GM18511 (cell line): Measurements from ENCODE around the gene RBCK1.
A peak's percentile ranks its signal among the peaks of the same experiment; 100 is the strongest.

Experiments
- ATAC-seq: cut with Tn5 transposase; IDR thresholded peaks from one replicate; pipeline ENCODE4 v1.9.1; 2021; ENCODE audit warnings: mild to moderate bottlenecking, moderate library complexity; ENCODE audit not compliant: unreplicated experiment

Gene RBCK1

DNA sequence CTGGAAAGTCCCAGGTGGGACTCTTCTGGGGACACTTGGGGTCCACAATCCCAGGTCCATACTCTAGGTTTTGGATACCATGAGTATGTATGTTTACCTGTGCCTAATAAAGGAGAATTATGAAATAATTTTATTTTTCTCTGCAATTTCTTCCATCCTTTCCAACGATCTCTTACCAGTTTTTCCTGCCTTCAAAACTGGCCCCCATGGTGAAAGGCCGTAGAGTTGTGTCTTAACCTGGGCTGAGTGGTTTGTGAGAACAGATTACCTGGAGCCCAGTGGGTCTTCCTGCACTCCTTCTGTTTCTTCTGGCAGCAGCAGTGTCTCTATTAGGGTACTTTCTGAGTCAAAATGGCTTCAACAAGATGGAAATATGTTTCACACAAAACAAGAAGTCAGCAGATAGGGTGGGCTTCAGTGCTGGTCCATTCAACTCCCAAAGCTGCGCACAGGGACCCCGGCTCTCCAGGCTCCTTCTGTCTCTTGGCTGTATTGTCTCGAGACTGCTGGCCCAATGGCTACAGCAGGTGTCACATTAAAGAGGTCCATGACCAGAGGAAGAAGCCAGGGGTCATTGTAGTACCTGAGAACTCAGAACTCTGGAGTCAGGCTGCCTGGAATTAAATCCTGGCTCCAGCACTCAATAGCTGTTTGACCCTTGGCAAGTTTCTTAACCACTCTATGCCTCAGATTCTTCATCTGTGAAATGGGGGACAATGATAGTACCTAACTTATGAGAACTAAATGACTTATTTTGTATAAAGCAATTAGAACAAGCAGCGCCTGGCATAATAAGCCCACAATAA is 10.5 kb upstream of the RBCK1 start:
- no peak for ATAC-seq

DNA sequence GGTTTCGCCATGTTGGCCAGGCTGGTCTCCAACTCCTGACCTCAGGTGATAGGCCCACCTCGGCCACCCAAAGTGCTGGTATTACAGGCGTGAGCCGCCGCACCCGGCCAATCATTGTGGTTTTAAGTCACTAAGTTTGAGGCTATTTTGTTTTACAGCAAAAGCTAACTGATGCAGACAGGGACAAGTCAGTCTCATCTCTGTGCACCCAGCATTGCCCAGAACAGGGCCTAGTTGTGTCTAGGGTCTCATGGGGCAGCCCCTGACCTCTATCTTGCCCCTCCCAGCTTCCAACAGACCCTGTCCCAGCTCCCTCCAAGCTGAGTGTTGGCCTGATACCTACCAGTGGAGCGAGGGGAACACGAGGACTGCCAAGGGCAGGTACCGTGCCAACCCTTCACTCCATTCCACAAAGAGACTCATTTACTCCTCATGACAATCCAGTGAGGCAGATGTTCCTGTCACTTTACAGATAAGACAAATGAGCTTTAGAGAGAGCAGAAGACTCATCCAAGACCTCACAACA is 8.9 kb upstream of the RBCK1 start:
- ATAC-seq: no peak

DNA sequence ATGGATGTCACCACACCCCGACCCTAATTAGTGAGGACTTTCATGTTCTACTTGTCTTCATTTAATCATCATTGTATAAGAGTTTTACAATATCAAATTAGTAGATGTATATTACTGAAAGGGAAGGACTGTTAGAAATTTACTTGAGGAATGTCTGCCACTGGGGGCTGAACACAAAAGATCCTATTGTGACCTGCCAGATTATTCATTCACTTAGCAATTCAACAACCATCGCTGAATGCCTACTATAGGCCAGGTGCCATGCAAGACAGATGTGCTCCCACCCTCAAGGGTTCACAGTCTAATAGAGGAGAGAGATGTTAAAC is 8.0 kb upstream of the RBCK1 start:
- no peak for ATAC-seq

DNA sequence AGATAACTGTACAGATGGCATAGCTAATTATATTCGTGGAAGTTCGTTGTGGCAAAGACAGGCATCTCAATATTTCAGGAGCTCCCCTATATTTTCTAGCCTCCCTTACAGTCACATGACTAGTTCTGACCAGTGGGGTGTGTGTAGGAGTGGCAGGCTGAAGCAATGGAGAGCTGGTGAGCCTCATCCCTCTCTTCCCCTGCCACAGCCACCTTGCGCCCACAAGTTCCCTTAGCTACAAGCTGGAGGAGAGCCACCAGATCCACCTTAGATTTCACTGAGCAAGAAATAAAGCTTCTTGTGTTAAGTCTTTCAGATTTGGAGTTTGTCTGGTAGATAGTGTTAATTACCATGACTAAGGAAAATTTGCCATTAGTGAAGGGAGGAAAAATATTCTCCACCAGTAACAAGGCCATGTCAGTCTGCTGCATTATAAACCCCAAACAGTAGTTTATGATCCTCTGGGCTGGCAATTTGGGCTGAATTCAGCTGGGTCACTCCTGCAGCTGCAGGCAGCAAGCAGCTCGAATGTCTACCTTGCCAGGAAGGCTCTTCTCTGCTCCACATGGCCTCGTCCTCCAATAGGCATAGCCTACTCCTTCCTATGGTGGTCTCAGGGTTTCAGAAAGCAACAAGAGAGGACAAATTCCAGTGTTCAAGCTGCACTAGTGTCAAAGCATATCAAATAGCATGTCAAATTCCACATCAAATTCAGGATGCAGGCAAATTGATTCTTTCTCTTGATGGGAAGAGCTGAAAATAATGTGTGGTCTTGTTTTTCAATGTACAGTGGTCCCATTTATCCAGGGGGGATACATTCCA is 7.4 kb upstream of the RBCK1 start:
- no peak for ATAC-seq

DNA sequence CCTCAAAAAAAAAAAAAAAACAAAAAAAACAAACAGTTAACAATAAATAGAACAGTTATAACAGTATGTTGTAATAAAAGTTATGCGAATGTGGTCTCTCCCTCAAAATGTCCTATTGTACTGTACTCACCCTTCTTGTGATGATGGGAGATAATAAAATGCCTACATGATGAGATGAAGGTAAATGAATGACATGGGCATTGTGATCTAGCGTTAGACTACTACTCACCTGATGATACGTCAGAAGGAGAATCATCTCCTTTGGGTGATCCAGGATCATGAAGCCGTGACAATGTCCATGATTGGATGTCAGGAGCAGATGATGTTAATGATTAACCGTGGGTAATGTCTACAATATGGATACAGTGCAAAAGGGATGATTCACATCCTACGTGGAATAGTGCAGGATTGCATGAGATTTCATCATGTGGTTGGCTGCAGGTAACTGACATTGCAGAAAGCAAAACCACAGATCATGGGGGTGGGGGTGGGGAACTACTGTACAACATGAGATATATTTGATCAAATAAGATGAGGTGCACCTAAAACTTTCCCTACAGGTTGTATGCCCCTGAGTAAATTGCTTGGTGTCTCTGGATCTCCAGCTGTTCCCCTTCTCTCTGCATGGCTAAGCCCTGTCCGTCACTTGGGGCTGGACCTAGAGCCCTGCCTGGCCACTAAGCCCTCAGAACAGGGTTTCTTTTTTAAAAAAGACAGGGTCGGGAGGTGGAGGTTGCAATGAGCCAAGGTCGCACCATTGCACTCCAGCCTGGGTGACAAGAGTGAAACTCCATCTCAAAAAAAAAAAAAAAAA is 6.2 kb upstream of the RBCK1 start:
- no peak for ATAC-seq

DNA sequence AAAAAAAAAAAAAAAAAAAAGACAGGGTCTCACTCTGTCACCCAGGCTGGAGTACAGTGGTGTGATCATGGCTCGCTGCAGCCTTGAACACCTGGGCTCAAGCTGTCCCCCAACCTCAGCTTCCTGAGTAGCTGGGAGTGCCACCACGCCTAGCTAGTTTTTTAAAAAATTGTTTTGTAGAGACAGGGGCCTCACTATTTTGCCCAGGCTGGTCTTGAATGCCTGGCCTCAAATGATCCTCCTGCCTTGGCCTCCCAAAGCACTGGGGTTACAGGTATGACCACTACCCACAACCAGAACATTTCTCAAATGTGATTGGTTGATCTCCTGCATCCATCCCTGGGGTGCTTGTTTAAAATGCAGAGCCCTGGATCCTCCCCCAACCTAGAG is 5.6 kb upstream of the RBCK1 start:
- ATAC-seq: no peak

DNA sequence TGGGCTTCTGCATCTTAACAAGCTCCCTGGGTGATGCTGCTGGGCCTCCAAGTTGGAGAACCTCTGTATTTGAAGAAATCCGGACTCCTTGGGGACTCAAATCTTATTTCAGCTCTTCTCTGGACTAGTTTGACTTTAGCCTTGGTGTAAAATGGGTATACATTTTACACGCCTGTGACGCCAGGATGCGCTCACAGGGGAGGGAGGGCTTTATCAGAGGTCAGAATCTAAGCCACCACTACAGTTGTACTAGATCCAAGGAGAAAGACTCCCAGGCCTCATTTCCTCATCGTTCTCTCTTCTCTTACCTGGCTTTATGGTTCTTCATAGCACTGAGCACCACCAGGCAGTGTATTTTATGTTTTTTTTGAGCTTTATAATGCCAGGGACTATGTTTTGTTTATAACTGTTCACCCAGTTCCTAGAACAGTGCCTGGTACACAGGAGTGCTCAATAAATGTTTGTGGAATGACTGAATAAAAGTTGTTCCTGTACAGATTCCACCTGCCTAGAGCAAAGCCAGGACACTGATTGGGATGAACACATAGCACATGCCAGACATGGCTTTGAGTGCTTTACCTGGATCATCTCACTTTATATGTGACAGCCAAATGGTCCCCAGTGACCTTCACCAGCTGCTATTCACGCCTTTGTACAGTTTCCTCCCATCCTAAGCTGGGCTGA is 5.1 kb upstream of the RBCK1 start:
- no peak for ATAC-seq

DNA sequence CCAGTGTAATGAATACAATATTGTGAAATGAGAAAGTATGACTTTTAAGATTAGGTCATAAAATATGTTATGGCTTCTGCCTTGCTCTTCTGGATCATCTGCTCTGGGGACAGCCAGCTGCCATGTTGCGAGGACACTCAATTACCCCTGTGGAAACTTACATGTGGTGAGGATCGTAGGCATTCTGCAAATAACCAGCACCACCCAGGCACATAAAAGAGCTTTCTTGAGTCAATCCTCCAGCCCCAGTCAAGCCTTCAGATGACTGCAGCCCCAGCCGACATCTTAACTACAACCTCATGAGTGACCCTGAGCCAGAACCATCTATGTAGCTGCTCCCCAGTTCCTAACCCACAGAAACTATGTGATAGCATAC is 4.5 kb upstream of the RBCK1 start:
- ATAC-seq: no peak

DNA sequence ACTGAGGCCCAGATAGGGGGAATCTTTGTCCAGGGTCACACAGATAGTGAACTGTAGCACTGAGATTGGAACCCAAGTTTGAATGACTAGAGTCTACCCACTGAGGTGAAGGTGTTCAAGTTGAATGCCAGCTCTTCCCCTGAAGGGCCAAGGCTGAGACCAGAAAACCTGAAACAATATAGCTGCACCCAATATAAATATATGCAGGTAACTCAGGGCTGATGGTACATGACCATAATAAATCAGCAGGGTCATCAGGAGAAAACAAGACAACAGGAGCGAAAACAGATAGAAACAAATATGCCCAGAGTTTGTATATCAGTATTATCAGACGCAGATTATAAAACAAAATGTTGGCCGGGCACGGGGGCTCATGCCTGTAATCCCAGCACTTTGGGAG is 4.0 kb upstream of the RBCK1 start:
- ATAC-seq: no peak

DNA sequence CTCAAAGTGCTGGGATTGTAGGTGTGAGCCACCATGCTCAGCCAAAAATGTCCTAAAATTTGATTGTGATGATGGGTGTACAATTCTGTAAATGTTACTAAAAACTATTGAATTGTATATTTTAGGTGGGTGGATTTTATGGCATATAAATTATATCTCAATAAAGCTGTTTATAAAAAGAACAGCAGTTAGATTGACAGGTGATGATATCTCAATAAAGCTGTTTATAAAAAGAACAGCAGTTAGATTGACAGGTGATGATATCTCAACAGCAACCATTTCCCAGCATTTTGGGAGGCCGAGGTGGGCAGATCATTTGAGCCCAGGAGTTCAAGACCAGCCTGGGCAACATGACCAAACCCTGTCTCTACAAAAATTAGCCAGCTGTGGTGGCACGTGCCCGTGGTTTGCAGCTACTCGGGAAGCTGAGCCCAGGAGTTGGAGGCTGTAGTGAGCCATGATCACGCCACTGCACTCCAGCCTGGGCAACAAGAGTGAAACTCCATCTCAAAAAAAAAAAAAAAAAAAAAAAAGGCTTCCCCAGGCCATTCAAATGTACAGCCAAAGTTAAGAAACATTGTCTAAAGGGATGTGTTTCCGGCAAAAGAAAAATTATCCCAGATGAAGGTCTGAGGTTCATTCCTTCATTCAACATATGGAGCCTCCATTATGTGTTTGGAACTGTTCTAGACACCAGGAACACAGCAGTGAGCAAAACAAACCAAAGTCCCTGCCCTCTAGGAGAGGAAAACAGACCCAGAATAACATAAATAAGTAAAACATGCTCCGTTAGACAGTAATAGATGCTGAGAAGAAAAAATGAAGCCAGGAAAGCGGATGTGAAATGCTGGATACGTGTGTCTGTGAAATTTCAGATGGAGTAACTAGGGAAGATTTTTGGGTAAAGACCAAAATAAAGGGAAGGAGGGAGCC is 1.6 kb upstream of the RBCK1 start:
- no peak for ATAC-seq

DNA sequence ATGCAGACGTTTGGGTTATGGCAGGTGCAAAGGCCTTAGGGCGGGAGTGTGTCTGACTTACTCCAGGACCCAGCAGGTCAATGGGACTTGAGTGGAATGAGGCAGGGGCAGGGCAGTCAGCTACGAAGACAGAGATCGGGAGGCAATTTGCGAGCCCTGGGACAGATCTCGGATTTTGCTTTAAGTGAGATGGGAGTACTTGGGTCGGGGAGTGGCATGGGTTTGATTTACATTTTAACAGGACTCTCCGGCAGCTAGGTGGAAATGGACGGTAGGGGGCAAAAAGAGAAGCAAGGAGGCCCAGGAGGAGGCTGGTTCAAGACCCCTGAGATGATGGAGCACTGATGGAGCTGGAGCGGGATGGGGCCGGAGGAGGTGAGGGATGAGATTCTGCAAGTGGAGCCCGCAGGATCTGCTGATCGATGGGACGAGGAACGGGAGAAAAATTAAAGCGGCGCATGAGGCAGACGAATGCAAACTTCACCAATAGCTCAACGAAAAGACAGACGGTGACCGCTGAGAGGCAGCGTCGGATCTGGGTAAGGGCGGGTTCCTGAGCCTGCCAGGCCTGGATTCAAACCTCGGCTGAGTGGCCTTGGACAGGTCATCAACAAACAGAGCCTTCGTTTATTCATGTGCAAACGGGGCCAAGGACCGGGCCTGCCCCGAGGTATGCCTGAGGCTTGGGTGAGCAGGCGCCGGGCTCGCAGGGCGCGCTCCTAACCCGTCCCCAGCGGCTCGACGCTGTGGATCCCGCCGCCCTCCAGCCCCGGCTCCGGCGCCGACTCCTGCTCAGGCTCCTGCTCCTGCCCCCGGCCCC is 756 bp upstream of the RBCK1 start:
- ATAC-seq: peak; percentile 65

DNA sequence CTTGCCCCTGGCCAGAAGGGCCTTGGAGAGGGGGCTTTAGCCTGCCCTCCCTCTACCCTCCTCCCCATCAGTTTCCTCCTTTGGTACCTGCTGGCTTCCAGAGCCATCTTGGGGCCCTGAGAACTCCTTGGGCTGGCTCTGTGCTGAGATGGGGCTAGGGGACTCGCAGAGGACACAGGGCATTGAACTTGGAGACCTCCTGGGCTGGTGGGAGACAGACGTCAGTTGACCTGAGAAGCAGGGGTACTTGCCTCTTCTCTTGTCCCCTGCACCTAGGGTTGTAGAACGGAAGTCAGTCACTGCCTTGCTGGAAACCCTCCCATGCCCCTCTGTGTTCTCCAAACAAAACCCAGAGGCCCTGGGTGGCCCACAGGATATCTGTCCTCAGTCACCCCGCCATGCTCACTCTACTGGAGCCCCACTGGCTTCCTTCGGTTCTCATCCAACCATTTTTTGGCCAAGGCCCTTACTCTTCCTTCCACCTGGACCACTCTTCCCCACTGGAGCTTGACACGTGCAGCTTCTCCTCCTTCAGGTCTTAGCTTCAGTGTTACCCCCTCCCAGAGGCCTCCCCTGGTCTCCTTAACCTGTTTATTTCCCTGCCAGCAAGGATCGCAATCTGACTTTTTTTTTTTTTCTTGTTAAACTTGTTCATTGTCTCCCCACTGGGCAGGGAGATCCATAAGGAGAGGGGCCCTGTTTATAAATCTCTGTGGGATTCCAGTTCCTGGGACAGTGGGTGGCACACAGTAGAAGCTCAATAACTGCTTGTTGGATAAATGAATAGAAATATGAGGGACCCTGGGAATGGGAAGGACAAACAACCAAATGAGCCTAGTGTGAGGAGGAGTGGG is 971 bp downstream of the RBCK1 start:
- ATAC-seq: peak; percentile 23

DNA sequence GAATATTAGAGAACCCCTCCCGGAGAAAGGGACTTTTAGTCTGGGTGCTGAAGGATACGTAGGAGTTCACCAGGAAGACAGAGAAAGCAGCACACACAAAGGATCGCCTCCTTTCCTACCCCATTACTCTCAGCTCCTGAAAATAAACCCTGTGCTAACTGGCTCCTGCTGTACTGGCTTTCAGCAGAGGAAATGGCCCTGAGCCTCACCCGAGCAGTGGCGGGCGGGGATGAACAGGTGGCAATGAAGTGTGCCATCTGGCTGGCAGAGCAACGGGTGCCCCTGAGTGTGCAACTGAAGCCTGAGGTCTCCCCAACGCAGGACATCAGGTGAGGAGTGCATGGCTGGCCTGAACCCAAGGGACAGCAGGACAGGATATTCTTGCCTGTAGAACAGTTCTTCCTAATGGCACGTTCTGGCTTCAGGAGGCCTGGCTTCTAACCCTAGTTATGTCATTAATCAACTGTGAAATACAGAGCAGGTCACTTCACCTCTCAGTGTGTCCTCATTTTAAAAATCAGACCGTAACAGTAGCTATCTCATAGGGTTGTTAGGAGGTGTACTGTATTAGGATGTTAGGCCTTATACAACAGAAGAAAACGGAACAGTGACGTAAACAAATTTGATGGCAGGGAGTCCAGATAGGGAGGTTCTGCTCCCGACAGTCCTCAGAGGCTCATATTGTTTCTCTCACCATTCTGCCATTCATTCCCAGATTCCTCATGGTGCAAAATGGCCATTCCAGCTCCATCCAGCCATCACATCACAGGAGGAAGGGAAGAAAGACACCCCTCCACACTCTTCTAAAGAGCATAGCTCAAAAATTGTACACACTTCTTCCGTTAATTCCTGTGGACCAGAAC is 1.8 kb downstream of the RBCK1 start:
- no peak for ATAC-seq

DNA sequence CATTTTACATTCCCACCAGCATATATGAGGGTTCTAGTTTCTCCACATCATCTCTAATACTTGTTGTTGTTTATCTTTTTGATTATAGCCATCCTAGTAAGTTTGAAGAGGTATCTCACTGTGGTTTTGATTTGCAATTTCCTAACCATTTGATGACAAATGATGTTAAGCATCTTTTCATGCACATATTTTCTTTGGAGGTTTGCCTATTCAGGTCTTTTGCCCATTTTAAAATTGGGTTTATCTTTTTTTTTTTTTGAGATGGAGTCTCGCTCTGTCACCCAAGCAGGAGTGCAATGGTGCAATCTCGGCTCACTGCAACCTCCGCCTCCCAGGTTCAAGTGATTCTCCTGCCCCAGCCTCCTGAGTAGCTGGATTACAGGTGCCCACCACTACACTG is 4.0 kb downstream of the RBCK1 start:
- ATAC-seq: no peak

DNA sequence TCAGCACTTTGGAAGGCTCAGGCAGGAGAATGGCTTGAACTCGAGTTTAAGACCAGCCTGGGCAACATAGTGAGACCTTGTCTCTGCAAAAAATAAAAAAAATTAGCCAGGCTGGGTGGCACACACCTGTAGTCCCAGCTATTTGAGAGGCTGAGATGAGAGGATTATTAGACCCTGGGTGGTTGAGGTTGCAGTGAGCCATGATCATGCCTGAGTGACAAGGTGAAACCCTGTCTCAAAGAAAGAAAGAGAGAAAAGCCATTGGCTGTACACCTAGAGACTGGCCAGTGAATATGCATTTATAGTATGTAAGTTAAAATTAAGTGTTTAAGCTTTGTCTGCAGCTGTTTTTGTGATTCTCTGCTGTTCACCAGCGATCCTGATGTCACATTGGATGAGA is 6.1 kb downstream of the RBCK1 start:
- ATAC-seq: no peak

DNA sequence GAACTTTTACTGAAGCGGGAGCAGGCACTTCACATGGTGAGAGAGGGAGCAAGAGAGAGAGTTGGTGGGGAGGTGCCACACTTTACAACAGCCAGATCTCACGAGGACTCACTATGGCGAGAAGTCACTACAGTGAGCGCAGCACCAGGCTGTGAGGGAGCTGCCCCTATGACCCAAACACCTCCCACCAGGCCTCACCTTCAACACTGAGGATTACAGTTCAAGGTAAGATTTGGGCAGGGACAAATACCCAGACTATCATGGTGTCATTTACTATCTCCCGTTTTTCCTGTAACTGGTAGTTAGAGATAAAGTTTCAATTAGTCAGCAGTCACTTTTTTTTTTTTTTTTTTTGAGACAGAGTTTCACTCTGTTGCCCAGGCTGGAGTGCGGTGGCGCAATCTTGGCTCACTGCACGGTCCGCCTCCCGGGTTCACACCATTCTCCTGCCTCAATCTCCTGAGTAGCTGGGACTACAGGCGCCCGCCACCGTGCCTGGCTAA is 7.8 kb downstream of the RBCK1 start:
- no peak for ATAC-seq
